ENCODE results near the gene PID1.

The PID1 gene

DNA sequence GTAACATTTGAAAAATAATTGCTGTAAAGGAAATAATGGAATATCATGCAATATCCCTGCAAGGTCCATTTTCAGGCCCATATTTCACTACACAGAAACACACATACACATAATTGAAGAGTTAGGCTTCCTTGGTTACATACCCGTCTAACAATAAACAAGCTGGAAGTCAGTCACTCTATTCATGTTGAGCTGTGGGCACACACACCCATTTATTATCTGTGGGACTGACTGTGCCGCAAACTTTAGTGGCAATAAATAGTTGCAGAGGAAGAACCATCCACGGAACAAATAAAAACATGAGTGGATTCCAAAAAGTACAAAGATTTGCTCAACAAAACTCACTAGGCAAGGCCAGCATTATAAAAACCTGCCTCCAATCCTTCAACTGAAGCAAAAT, 24.8 kb downstream of the PID1 start:
- H3K9me3 ChIP-seq (ENCODE audit: control insufficient read depth in 5 of 5, low read length in 5 of 5): peaks cover 0 to 9% (median 5%) of the 10 kb centered on the region in 5 donors
- no peak overlapping the region for H3K9ac ChIP-seq (ENCODE audit: low read length in 5 of 5)
- H3K36me3 ChIP-seq (ENCODE audit: control insufficient read depth in 5 of 5, insufficient read depth in 5 of 5, low read length in 5 of 5): no peaks in the 10 kb centered on the region
- no peaks in the 10 kb centered on the region for H3K27me3 ChIP-seq (ENCODE audit: control insufficient read depth in 5 of 5, insufficient read depth in 4 of 5, low read length in 5 of 5)
- no peak overlapping the region for H3K4me3 ChIP-seq (ENCODE audit: low read depth in 1 of 5, low read length in 5 of 5)
- no peak overlapping the region for H3K27ac ChIP-seq (ENCODE audit: low read depth, low read length)
- peaks cover 0 to 6% (median 0%) of the 10 kb centered on the region in 5 donors for H3K4me1 ChIP-seq (ENCODE audit: control insufficient read depth in 5 of 5, insufficient read depth in 5 of 5, low read length in 5 of 5)

DNA sequence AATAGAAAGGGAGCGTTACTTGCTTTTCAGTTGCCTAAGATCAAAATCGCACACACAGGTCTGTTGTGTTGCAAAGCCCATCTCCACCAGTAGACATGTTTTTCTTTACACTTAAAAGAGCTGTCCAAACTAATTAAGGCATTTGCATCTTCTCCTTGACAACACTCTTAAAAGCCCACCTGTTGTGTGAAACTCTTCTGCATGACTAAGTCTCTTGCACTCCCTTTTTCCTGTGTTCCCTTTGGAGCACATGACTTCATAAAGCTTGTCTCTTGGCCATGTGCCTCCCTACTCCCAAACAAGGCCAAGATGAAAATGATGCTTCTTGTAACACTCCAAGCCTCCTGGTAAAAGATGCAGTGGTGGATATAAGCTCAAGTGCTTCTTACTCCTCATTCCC, 26.1 kb downstream of the PID1 start:
- Histone ChIP-seq H3K9ac (ENCODE audit: low read length in 5 of 5) (no peak overlapping the region), H3K4me1 (ENCODE audit: control insufficient read depth in 5 of 5, insufficient read depth in 5 of 5, low read length in 5 of 5) (peaks cover 0 to 6% (median 0%) of the 10 kb centered on the region in 5 donors), H3K9me3 (ENCODE audit: control insufficient read depth in 5 of 5, low read length in 5 of 5) (peaks cover 5 to 15% (median 7%) of the 10 kb centered on the region in 5 donors), H3K4me3 (ENCODE audit: low read depth in 1 of 5, low read length in 5 of 5) (no peak overlapping the region), H3K27me3 (ENCODE audit: control insufficient read depth in 5 of 5, insufficient read depth in 4 of 5, low read length in 5 of 5) (no peaks in the 10 kb centered on the region), H3K27ac (ENCODE audit: low read depth, low read length) (no peak overlapping the region), H3K36me3 (ENCODE audit: control insufficient read depth in 5 of 5, insufficient read depth in 5 of 5, low read length in 5 of 5) (no peaks in the 10 kb centered on the region)

GRCh38 chr2:229243890-229244560, 27.1 kb downstream of the PID1 start:
- no peaks in the 10 kb centered on the region for H3K27me3 ChIP-seq (ENCODE audit: control insufficient read depth in 5 of 5, insufficient read depth in 4 of 5, low read length in 5 of 5)
- no peak overlapping the region for H3K4me3 ChIP-seq (ENCODE audit: low read depth in 1 of 5, low read length in 5 of 5)
- H3K36me3 ChIP-seq (ENCODE audit: control insufficient read depth in 5 of 5, insufficient read depth in 5 of 5, low read length in 5 of 5): no peaks in the 10 kb centered on the region
- no peak overlapping the region for H3K27ac ChIP-seq (ENCODE audit: low read depth, low read length)
- H3K4me1 ChIP-seq (ENCODE audit: control insufficient read depth in 5 of 5, insufficient read depth in 5 of 5, low read length in 5 of 5): peaks cover 0 to 6% (median 0%) of the 10 kb centered on the region in 5 donors
- H3K9ac ChIP-seq (ENCODE audit: low read length in 5 of 5): no peak overlapping the region
- peaks cover 5 to 15% (median 9%) of the 10 kb centered on the region in 5 donors for H3K9me3 ChIP-seq (ENCODE audit: control insufficient read depth in 5 of 5, low read length in 5 of 5)

- no peak overlapping the region for H3K4me3 ChIP-seq (ENCODE audit: low read depth in 1 of 5, low read length in 5 of 5)
- no peak overlapping the region for H3K9ac ChIP-seq (ENCODE audit: low read length in 5 of 5)
- no peaks in the 10 kb centered on the region for H3K27me3 ChIP-seq (ENCODE audit: control insufficient read depth in 5 of 5, insufficient read depth in 4 of 5, low read length in 5 of 5)
- H3K27ac ChIP-seq (ENCODE audit: low read depth, low read length): no peak overlapping the region
- peaks cover 5 to 15% (median 9%) of the 10 kb centered on the region in 5 donors for H3K9me3 ChIP-seq (ENCODE audit: control insufficient read depth in 5 of 5, low read length in 5 of 5)
- H3K4me1 ChIP-seq (ENCODE audit: control insufficient read depth in 5 of 5, insufficient read depth in 5 of 5, low read length in 5 of 5): peaks cover 0 to 3% (median 0%) of the 10 kb centered on the region in 5 donors
- H3K36me3 ChIP-seq (ENCODE audit: control insufficient read depth in 5 of 5, insufficient read depth in 5 of 5, low read length in 5 of 5): no peaks in the 10 kb centered on the region
These were observed 30.0 kb downstream of the PID1 start for GRCh38 chr2:229240984-229241491.

DNA sequence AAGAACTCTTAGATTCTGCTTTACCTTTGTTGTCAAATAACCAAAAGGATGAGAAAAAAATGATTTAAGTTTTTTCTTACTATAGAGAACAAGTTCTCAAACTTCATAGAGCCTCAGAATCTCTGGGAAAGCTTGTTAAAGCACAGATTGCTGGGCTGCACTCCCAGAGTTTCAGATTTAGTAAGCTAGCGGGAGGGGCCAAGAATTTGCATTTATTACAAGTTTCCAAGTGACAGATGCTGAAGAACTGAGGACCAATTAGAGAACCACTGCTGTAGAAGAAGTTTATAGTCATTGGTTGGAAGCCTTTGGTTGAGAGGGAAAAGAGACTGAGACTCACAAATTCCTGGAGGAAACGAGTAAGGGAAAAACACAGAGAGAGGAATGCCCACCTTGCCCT, 32.1 kb downstream of the PID1 start:
- H3K36me3 ChIP-seq (ENCODE audit: control insufficient read depth in 5 of 5, insufficient read depth in 5 of 5, low read length in 5 of 5): no peaks in the 10 kb centered on the region
- H3K9ac ChIP-seq (ENCODE audit: low read length in 5 of 5): no peak overlapping the region
- no peak overlapping the region for H3K27ac ChIP-seq (ENCODE audit: low read depth, low read length)
- no peaks in the 10 kb centered on the region for H3K27me3 ChIP-seq (ENCODE audit: control insufficient read depth in 5 of 5, insufficient read depth in 4 of 5, low read length in 5 of 5)
- H3K4me3 ChIP-seq (ENCODE audit: low read depth in 1 of 5, low read length in 5 of 5): no peak overlapping the region
- peaks cover 0 to 9% (median 4%) of the 10 kb centered on the region in 5 donors for H3K4me1 ChIP-seq (ENCODE audit: control insufficient read depth in 5 of 5, insufficient read depth in 5 of 5, low read length in 5 of 5)
- H3K9me3 ChIP-seq (ENCODE audit: control insufficient read depth in 5 of 5, low read length in 5 of 5): peaks cover 5 to 15% (median 9%) of the 10 kb centered on the region in 5 donors

- H3K27me3 ChIP-seq (ENCODE audit: control insufficient read depth in 5 of 5, insufficient read depth in 4 of 5, low read length in 5 of 5): no peaks in the 10 kb centered on the region
- H3K27ac ChIP-seq (ENCODE audit: low read depth, low read length): no peak overlapping the region
- H3K9me3 ChIP-seq (ENCODE audit: control insufficient read depth in 5 of 5, low read length in 5 of 5): peaks cover under 1 to 14% (median 9%) of the 10 kb centered on the region in 5 donors
- H3K4me1 ChIP-seq (ENCODE audit: control insufficient read depth in 5 of 5, insufficient read depth in 5 of 5, low read length in 5 of 5): peaks cover 0 to 9% (median 4%) of the 10 kb centered on the region in 5 donors
- H3K4me3 ChIP-seq (ENCODE audit: low read depth in 1 of 5, low read length in 5 of 5): no peak overlapping the region
- H3K9ac ChIP-seq (ENCODE audit: low read length in 5 of 5): no peak overlapping the region
- no peaks in the 10 kb centered on the region for H3K36me3 ChIP-seq (ENCODE audit: control insufficient read depth in 5 of 5, insufficient read depth in 5 of 5, low read length in 5 of 5)
These were observed 33.8 kb downstream of the PID1 start for GRCh38 chr2:229237270-229237669.

- Histone ChIP-seq H3K9me3 (ENCODE audit: control insufficient read depth in 5 of 5, low read length in 5 of 5) (peaks cover 0 to 2% (median 1%) of the 10 kb centered on the region in 5 donors), H3K36me3 (ENCODE audit: control insufficient read depth in 5 of 5, insufficient read depth in 5 of 5, low read length in 5 of 5) (peaks cover 0 to 2% (median 0%) of the 10 kb centered on the region in 5 donors), H3K9ac (ENCODE audit: low read length in 5 of 5) (no peak overlapping the region), H3K27me3 (ENCODE audit: control insufficient read depth in 5 of 5, insufficient read depth in 4 of 5, low read length in 5 of 5) (no peaks in the 10 kb centered on the region), H3K4me3 (ENCODE audit: low read depth in 1 of 5, low read length in 5 of 5) (no peak overlapping the region), H3K27ac (ENCODE audit: low read depth, low read length) (no peak overlapping the region), H3K4me1 (ENCODE audit: control insufficient read depth in 5 of 5, insufficient read depth in 5 of 5, low read length in 5 of 5) (peaks cover 0 to 10% (median 4%) of the 10 kb centered on the region in 5 donors)
These were observed 35.8 kb downstream of the PID1 start for GRCh38 chr2:229235131-229235914.

DNA sequence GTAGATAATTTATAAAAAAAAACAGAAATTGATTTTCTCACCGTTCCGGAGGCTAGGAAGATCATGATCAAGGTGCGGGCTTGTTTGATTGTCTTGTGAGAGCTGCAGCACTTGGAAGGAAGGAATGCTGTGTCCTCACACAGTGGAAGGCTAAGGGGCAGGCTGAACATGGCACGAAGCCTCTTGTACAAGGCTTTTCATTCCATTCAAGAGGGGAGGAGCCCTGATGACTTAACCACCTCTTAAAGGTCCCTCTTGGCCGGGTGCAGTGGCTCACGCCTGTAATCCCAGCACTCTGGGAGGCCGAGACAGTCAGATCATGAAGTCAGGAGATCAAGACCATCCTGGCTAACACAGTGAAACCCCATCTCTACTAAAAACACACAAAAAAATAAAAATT, 39.2 kb downstream of the PID1 start:
- peaks cover 0 to 20% (median 4%) of the 10 kb centered on the region in 5 donors for H3K4me1 ChIP-seq (ENCODE audit: control insufficient read depth in 5 of 5, insufficient read depth in 5 of 5, low read length in 5 of 5)
- no peaks in the 10 kb centered on the region for H3K9me3 ChIP-seq (ENCODE audit: control insufficient read depth in 5 of 5, low read length in 5 of 5)
- H3K4me3 ChIP-seq (ENCODE audit: low read depth in 1 of 5, low read length in 5 of 5): no peak overlapping the region
- peaks cover 0 to 3% (median 0%) of the 10 kb centered on the region in 5 donors for H3K36me3 ChIP-seq (ENCODE audit: control insufficient read depth in 5 of 5, insufficient read depth in 5 of 5, low read length in 5 of 5)
- no peak overlapping the region for H3K9ac ChIP-seq (ENCODE audit: low read length in 5 of 5)
- no peak overlapping the region for H3K27ac ChIP-seq (ENCODE audit: low read depth, low read length)
- no peaks in the 10 kb centered on the region for H3K27me3 ChIP-seq (ENCODE audit: control insufficient read depth in 5 of 5, insufficient read depth in 4 of 5, low read length in 5 of 5)

- H3K9me3 ChIP-seq (ENCODE audit: control insufficient read depth in 5 of 5, low read length in 5 of 5): no peaks in the 10 kb centered on the region
- H3K9ac ChIP-seq (ENCODE audit: low read length in 5 of 5): no peak overlapping the region
- peaks cover 0 to 20% (median 4%) of the 10 kb centered on the region in 5 donors for H3K4me1 ChIP-seq (ENCODE audit: control insufficient read depth in 5 of 5, insufficient read depth in 5 of 5, low read length in 5 of 5)
- H3K36me3 ChIP-seq (ENCODE audit: control insufficient read depth in 5 of 5, insufficient read depth in 5 of 5, low read length in 5 of 5): peaks cover 0 to 3% (median 0%) of the 10 kb centered on the region in 5 donors
- no peak overlapping the region for H3K4me3 ChIP-seq (ENCODE audit: low read depth in 1 of 5, low read length in 5 of 5)
- H3K27me3 ChIP-seq (ENCODE audit: control insufficient read depth in 5 of 5, insufficient read depth in 4 of 5, low read length in 5 of 5): no peaks in the 10 kb centered on the region
- no peak overlapping the region for H3K27ac ChIP-seq (ENCODE audit: low read depth, low read length)
These were observed 39.7 kb downstream of the PID1 start for GRCh38 chr2:229231328-229231868.

GRCh38 chr2:229230911-229231310, 40.2 kb downstream of the PID1 start:
- Histone ChIP-seq H3K36me3 (ENCODE audit: control insufficient read depth in 5 of 5, insufficient read depth in 5 of 5, low read length in 5 of 5) (peaks cover 0 to 3% (median 2%) of the 10 kb centered on the region in 5 donors), H3K27ac (ENCODE audit: low read depth, low read length) (no peak overlapping the region), H3K27me3 (ENCODE audit: control insufficient read depth in 5 of 5, insufficient read depth in 4 of 5, low read length in 5 of 5) (no peaks in the 10 kb centered on the region), H3K4me3 (ENCODE audit: low read depth in 1 of 5, low read length in 5 of 5) (no peak overlapping the region), H3K4me1 (ENCODE audit: control insufficient read depth in 5 of 5, insufficient read depth in 5 of 5, low read length in 5 of 5) (peaks cover 0 to 20% (median 4%) of the 10 kb centered on the region in 5 donors), H3K9me3 (ENCODE audit: control insufficient read depth in 5 of 5, low read length in 5 of 5) (no peaks in the 10 kb centered on the region), H3K9ac (ENCODE audit: low read length in 5 of 5) (no peak overlapping the region)

All from subcutaneous abdominal adipose tissue (tissue), 5 donors.